Activated CD4-positive, alpha-beta memory T cell treated with anti-CD3 and anti-CD28 coated beads for 36 hours (primary cell): Measurements from ENCODE around the gene OR1F1. TPM values are rescaled to one million over a fixed set of nuclear protein-coding genes. Genes with fewer than 3 reads are reported as not detected.

Source experiments
- total RNA-seq, 2 experiments: library from RNA; stranded (reverse); gene quantifications; one replicate each; pipeline ENCODE4 v1.2.3, GENCODE V29; 2021

Gene OR1F1
- total RNA-seq, 2 experiments from 2014 or later: not detected

Other genes starting within 250 kb of the OR1F1 start
- gene KREMEN2, start 223.9 kb upstream of the OR1F1 start, total RNA-seq: not detected
- 10 to 100 TPM; 37.0 to 37.9 TPM for gene PAQR4, start 218.9 kb upstream of the OR1F1 start, total RNA-seq
- 100 to 1,000 TPM; 123 to 134 TPM for gene PKMYT1, start 207.8 kb upstream of the OR1F1 start, total RNA-seq
- not detected for gene CLDN9, start 175.3 kb upstream of the OR1F1 start, total RNA-seq
- gene CLDN6, start 170.0 kb upstream of the OR1F1 start, total RNA-seq: not detected
- gene TNFRSF12A, start 167.8 kb upstream of the OR1F1 start, total RNA-seq: 1 to 10 TPM; 6.5 to 8.6 TPM
- 10 to 100 TPM; 31.8 to 32.8 TPM for gene HCFC1R1, start 164.3 kb upstream of the OR1F1 start, total RNA-seq
- 10 to 100 TPM; 41.2 to 42.7 TPM for gene THOC6, start 164.2 kb upstream of the OR1F1 start, total RNA-seq
- gene BICDL2, start 151.3 kb upstream of the OR1F1 start, total RNA-seq: under 1 TPM; 0.40 to 0.46 TPM
- gene MMP25, start 141.6 kb upstream of the OR1F1 start, total RNA-seq: 1 to 10 TPM; 2.2 TPM
- gene IL32, start 122.6 kb upstream of the OR1F1 start, total RNA-seq: 1,000 to 10,000 TPM; 2,504 to 2,532 TPM
- under 1 TPM in 1 of 2 experiments, not detected in 1; 0.19 TPM for gene ZSCAN10, start 88.9 kb upstream of the OR1F1 start, total RNA-seq
- under 1 TPM in 1 of 2 experiments, not detected in 1; 0.21 TPM for gene ZNF205, start 75.6 kb upstream of the OR1F1 start, total RNA-seq
- gene ZNF213, start 53.2 kb upstream of the OR1F1 start, total RNA-seq: 1 to 10 TPM; 9.0 TPM
- gene ZNF200, start 47.0 kb downstream of the OR1F1 start, total RNA-seq: 10 to 100 TPM; 10.6 to 11.5 TPM
- gene MEFV, start 68.4 kb downstream of the OR1F1 start, total RNA-seq: under 1 TPM; 0.07 to 0.17 TPM
- 10 to 100 TPM; 13.2 to 13.5 TPM for gene ZNF263, start 95.3 kb downstream of the OR1F1 start, total RNA-seq
- 1 to 10 TPM; 3.3 to 3.4 TPM for gene TIGD7, start 117.2 kb downstream of the OR1F1 start, total RNA-seq
- gene ZNF75A, start 117.3 kb downstream of the OR1F1 start, total RNA-seq: 10 to 100 TPM; 19.3 to 20.0 TPM
- not detected for gene OR2C1, start 167.7 kb downstream of the OR1F1 start, total RNA-seq
- gene ZSCAN32, start 212.8 kb downstream of the OR1F1 start, total RNA-seq: 10 to 100 TPM; 10.9 to 11.9 TPM
- gene ZNF174, start 213.0 kb downstream of the OR1F1 start, total RNA-seq: 1 to 10 TPM; 6.0 to 7.3 TPM